Measurements from ENCODE around the gene ILDR1.
A peak's percentile ranks its signal among the peaks of the same experiment; 100 is the strongest.

Gene ILDR1

DNA sequence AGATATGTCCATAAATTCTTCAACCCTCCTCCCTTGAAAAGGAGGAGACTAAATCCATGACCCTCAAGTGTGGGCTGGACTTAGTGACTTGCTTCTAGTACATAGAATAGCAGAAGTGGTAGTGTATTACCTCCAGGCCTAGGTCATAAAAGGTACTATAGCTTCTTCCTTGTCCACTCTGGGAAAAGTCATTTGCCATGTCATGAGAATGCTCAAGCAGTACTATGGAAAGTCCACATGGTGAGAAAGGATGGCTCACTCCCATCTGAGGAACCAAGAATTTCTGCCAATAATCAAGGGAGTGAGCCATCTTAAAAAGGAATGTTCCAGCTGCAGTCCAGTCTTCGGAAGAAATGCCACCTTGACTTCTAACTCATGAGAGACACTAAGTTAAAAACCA, 10.5 kb upstream of the ILDR1 start:
- Mint-ChIP-seq H3K27ac (no peak overlapping the region), H3K4me3 (no peak overlapping the region), H3K9me3 (peaks cover 13 to 17% of the 10 kb centered on the region in 2 donors), H3K36me3 (peaks cover 20 to 38% of the 10 kb centered on the region in 2 donors), H3K27me3 (no peaks in the 10 kb centered on the region), H3K4me1 (peaks cover 14 to 45% of the 10 kb centered on the region in 2 donors)
- DNase-seq: no peak
- ATAC-seq (replicated peaks): peak in 1 of 2 donors; percentile 32

DNA sequence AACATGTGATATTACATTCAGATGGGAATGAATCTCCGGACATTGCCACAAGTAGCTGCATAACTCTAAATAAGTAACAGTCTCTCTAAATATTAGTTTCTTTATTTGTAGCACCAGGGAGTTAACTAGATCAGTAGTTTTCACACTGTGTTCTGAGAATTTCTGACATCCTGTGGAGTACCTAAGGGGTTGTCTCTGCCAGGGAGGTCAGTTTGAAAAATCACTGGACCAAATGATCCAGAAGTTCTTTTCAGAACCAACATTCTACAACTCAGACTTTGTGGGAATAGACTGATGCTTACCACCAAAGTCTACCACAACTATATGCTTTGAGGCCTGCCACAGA, 9.0 kb upstream of the ILDR1 start:
- peaks cover 9 to 12% of the 10 kb centered on the region in 2 donors for H3K9me3 Mint-ChIP-seq
- H3K4me1 Mint-ChIP-seq: peaks cover 15 to 42% of the 10 kb centered on the region in 2 donors
- peaks cover 12 to 27% of the 10 kb centered on the region in 2 donors for H3K36me3 Mint-ChIP-seq
- H3K27ac Mint-ChIP-seq: peak overlapping the region; percentile 26
- H3K27me3 Mint-ChIP-seq: no peaks in the 10 kb centered on the region
- DNase-seq (no peak), ATAC-seq (replicated peaks) (peak; percentile 10 to 30)
- no peak overlapping the region for H3K4me3 Mint-ChIP-seq

DNA sequence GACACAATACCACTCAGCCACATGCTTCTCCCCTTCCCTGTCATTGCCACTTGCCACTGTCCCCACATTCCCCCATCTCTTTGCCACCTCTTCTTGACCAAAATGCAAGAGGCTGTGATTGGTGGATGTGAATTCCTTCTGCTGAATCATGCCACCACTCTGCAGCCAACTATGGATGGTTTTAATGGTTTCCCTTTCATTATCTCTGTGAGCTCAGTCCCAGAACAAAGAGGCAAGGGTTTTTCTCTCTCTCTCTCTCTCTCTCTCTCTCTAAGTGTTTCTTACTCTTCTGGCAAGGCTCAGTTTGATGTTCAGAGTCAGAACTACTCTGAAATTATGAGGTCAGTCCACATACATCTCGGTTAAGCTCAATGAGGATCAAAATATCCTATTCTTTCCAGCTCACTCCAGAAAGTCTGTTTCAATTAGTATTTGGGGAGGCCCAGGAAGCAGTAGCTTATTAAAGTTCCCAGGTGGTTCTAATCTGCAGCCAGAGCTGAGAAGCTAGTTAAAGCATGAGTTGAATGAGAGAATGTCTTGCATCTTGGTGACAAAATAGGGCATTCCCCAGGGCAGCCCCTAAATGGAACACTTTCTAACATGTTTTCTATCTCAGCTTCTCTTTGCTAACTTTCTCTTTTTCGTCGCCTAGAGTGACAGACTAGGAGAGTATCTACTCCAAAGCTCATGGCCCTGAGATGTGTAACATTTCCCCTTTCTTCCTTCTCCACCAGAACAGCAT, 8.5 kb upstream of the ILDR1 start:
- DNase-seq: no peak
- Mint-ChIP-seq H3K9me3 (peaks cover 5 to 7% of the 10 kb centered on the region in 2 donors), H3K4me3 (peak overlapping the region; percentile 6 to 33), H3K27ac (peak overlapping the region; percentile 26), H3K4me1 (peaks cover 10 to 36% of the 10 kb centered on the region in 2 donors), H3K27me3 (no peaks in the 10 kb centered on the region), H3K36me3 (peaks cover 6 to 22% of the 10 kb centered on the region in 2 donors)
- ATAC-seq (replicated peaks): peak; percentile 67 to 79

DNA sequence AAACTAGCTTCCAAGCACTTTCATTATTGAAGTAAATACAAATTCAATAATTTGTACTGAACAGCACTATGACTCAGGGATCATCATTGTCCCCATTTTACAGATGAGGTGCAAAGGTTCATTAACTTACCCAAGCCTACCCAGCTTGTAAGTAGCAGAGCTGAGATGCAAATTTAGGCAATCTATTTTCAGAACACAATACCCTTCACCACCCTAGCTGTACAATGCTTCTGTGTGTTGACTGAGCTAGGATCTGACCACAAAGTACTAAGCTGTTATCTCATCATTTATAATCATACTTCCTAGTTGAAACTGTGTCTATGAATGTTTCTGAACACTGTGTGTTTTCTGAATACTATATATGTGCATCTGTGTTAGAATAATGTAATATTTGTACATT, 3.2 kb upstream of the ILDR1 start:
- peak; percentile 70 to 72 for ATAC-seq (replicated peaks)
- Mint-ChIP-seq H3K4me3 (no peak overlapping the region), H3K27ac (no peak overlapping the region), H3K36me3 (peaks cover 0 to under 1% of the 10 kb centered on the region in 2 donors), H3K9me3 (no peaks in the 10 kb centered on the region), H3K4me1 (peaks cover 21 to 35% of the 10 kb centered on the region in 2 donors), H3K27me3 (no peaks in the 10 kb centered on the region)
- DNase-seq: no peak

DNA sequence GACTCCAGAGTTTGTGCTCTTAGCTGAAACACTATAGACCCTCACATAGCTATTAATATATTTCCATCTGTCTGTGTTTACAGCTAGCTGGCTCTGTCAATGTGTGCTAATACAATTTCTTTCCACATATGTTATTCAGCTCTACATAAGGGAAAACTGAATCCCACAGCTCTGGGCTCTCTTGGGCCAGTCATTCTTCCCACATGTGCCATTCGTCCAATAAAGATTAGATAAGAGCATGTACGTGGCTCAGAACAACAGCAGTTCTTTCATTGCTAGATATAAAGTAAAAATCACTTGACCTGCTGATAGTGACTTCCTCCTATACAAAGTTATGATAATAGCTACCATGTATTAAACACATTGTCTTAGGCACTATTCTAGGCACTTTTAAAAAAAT, 2.8 kb upstream of the ILDR1 start:
- Mint-ChIP-seq H3K4me3 (no peak overlapping the region), H3K27me3 (no peaks in the 10 kb centered on the region), H3K4me1 (peaks cover 21 to 31% of the 10 kb centered on the region in 2 donors), H3K9me3 (no peaks in the 10 kb centered on the region), H3K27ac (no peak overlapping the region), H3K36me3 (no peaks in the 10 kb centered on the region)
- ATAC-seq (replicated peaks) (no peak), DNase-seq (no peak)

DNA sequence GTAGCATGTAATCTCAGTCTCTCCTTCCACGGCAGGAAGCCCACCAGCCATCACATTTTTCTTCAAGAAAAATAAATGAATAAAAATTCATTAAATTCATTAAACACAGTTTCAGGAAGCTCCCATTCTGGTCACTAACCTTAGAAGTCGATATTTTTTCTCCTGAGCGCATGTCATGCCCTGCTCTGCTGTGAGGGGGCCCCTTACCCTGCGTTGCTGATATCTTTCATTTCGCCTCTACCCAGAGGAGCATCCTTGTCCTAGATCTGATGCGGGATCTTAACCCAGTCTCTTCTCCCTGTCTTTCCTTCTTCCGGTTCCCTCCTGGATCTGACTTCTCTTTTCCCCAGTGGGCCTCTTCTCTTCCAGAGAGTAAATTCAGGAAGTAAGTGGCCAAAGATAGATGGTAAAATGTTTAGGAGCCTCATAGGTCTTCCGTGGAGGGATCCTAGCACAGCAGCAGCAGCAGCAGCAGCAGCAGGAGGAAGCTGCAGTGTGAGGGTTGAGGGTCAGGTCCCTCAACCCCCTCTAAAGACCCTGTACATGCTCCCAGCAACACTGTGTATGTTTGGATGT, 1.4 kb upstream of the ILDR1 start:
- DNase-seq (no peak), ATAC-seq (replicated peaks) (no peak)
- H3K4me1 Mint-ChIP-seq: peaks cover 22 to 31% of the 10 kb centered on the region in 2 donors
- peak overlapping the region; percentile 72 for H3K27ac Mint-ChIP-seq
- H3K36me3 Mint-ChIP-seq: no peaks in the 10 kb centered on the region
- no peaks in the 10 kb centered on the region for H3K27me3 Mint-ChIP-seq
- H3K9me3 Mint-ChIP-seq: no peaks in the 10 kb centered on the region
- H3K4me3 Mint-ChIP-seq: peak overlapping the region in 1 of 2 donors; percentile 14

DNA sequence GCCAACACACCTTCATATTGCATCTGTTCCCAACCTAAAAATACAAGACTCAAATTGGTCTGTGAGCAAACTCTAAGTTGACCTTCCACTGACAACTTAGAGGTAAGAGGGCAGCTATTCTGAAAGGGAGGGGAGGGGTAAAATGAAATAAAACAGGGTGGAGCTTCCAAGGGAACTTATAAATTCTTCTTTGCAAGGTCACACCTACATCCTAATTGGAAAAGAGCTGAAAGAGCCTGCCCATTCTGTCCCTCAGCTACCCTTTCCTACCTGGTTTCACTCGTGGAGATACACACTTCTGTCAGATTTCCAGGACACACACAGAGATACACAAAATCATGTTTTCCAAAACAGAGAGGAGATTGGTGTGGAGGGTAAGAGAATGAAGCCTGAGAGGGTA, 1.0 kb downstream of the ILDR1 start:
- ATAC-seq (replicated peaks) (no peak), DNase-seq (no peak)
- Mint-ChIP-seq H3K27me3 (no peaks in the 10 kb centered on the region), H3K4me1 (peaks cover 22 to 33% of the 10 kb centered on the region in 2 donors), H3K27ac (no peak overlapping the region), H3K9me3 (peaks cover under 1 to 1% of the 10 kb centered on the region in 2 donors), H3K36me3 (peaks cover under 1 to 5% of the 10 kb centered on the region in 2 donors), H3K4me3 (peak overlapping the region in 1 of 2 donors; percentile 39)

DNA sequence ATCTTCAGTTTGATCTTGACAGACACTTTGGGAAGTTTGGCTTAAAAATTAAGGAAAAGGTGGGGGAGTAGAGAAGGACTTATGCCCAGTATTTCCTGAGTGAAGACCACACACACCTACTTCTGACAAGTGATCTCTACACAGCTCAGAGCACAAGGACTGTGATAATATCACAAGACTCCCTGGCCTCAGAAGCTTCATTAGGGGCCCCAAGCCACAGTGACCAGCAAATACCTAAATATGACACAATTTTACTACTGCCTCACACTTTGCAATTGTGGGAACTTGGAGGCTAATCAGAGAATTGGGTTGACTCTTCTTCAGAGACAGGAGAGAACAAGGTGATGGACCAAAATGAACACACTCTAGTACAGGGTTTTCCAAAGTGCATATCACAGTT, 2.6 kb downstream of the ILDR1 start:
- DNase-seq: no peak
- peaks cover 6% of the 10 kb centered on the region in 2 donors for H3K9me3 Mint-ChIP-seq
- peaks cover 28 to 36% of the 10 kb centered on the region in 2 donors for H3K4me1 Mint-ChIP-seq
- peaks cover 4 to 10% of the 10 kb centered on the region in 2 donors for H3K36me3 Mint-ChIP-seq
- no peak overlapping the region for H3K4me3 Mint-ChIP-seq
- H3K27me3 Mint-ChIP-seq: no peaks in the 10 kb centered on the region
- ATAC-seq (replicated peaks): no peak
- H3K27ac Mint-ChIP-seq: no peak overlapping the region

DNA sequence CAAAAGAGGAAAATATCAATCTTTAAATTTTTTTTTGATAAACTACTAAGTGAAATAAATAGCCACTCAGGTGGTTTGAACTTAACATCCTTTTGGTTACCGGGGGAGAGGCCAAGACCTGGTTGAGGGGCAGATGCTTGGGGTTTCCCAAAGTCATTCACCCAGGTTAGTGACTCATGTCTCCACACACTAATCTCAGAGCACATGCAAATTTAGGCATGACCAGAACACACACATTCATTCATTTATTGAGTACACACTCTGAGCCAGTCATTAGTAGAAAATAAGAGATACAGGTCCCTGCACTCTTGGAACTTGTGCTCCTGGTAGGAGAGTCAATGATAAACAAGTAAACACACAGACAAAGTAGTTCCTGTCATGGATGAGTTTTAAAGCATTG, 7.3 kb downstream of the ILDR1 start:
- Mint-ChIP-seq H3K4me3 (no peak overlapping the region), H3K9me3 (peaks cover 6% of the 10 kb centered on the region in 2 donors), H3K36me3 (peaks cover 4 to 10% of the 10 kb centered on the region in 2 donors), H3K27me3 (no peaks in the 10 kb centered on the region), H3K27ac (no peak overlapping the region), H3K4me1 (peaks cover 39 to 46% of the 10 kb centered on the region in 2 donors)
- DNase-seq (peak; percentile 67), ATAC-seq (replicated peaks) (peak; percentile 99 to 100)

DNA sequence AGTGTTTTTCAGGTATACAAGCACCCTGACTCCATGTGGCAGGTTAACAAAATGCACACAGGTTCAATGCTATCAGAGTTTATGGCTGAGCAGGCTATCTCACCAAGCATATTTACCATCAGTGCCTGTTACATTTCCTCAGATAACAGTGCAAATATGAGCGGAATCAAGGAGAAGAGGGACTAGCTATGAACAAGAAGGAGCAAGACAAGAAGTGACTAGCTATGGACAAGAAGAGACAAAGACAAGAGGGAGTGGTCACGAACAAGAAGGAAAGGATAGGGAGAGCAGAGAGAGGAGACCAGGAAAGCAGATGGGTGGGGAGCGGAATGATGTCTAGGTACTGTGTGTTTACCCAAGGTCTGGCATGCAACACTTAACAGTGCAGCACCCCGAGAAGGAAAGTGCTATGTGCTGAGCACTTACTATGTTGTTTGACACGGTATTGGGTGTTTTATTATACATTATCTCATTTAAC, 8.6 kb downstream of the ILDR1 start:
- H3K36me3 Mint-ChIP-seq: peaks cover 4 to 10% of the 10 kb centered on the region in 2 donors
- H3K27me3 Mint-ChIP-seq: no peaks in the 10 kb centered on the region
- H3K27ac Mint-ChIP-seq: no peak overlapping the region
- H3K9me3 Mint-ChIP-seq: peaks cover 6% of the 10 kb centered on the region in 2 donors
- no peak for DNase-seq
- H3K4me3 Mint-ChIP-seq: no peak overlapping the region
- peaks cover 40 to 48% of the 10 kb centered on the region in 2 donors for H3K4me1 Mint-ChIP-seq
- no peak for ATAC-seq (replicated peaks)

DNA sequence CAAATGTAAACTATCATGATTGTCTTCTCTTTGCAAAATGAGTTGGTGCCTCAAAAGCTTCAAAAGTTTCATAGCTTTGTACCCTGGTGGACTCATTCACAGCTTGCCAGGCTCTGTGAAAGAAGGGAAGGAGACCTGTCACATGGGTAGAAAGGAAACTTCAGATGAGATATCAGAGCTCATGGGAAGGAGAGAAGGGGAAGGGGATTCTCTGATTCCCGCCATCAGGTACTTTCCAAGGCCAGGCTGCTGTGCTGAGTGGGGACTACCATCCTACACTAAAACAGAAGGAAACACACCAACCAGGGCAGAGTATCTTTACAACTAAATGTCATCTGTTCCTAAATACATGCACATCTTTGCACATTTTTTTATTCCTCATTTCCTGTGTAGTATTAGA, 9.2 kb downstream of the ILDR1 start:
- H3K27ac Mint-ChIP-seq: peak overlapping the region; percentile 59
- peaks cover 4 to 10% of the 10 kb centered on the region in 2 donors for H3K36me3 Mint-ChIP-seq
- ATAC-seq (replicated peaks) (peak in 1 of 2 donors; percentile 13), DNase-seq (no peak)
- peak overlapping the region in 1 of 2 donors; percentile 11 for H3K4me3 Mint-ChIP-seq
- H3K27me3 Mint-ChIP-seq: no peaks in the 10 kb centered on the region
- peaks cover 6% of the 10 kb centered on the region in 2 donors for H3K9me3 Mint-ChIP-seq
- H3K4me1 Mint-ChIP-seq: peaks cover 40 to 48% of the 10 kb centered on the region in 2 donors

DNA sequence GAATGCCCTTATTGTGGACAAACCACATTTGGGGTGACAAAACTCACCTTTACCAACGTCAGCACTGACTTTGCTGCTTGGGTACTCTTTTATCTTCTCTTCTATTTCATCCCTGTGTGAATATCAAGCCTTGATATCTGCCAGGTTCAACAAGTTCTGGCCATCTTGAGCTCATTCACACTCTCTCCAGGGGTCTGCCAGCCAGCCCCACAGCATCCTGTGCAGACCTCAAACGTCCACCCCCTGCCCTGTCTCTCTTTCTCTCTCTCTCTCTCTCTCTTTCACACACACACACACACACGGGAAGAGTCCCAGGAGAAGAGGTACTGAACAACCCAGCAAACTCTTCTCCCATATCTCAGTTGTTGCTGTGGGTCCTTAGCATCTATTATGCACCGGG, 10.7 kb downstream of the ILDR1 start:
- no peak for ATAC-seq (replicated peaks)
- no peaks in the 10 kb centered on the region for H3K27me3 Mint-ChIP-seq
- H3K4me1 Mint-ChIP-seq: peaks cover 49% of the 10 kb centered on the region in 2 donors
- H3K27ac Mint-ChIP-seq: no peak overlapping the region
- DNase-seq: no peak
- H3K36me3 Mint-ChIP-seq: peaks cover 4 to 8% of the 10 kb centered on the region in 2 donors
- H3K9me3 Mint-ChIP-seq: peaks cover 6% of the 10 kb centered on the region in 2 donors
- H3K4me3 Mint-ChIP-seq: no peak overlapping the region

DNA sequence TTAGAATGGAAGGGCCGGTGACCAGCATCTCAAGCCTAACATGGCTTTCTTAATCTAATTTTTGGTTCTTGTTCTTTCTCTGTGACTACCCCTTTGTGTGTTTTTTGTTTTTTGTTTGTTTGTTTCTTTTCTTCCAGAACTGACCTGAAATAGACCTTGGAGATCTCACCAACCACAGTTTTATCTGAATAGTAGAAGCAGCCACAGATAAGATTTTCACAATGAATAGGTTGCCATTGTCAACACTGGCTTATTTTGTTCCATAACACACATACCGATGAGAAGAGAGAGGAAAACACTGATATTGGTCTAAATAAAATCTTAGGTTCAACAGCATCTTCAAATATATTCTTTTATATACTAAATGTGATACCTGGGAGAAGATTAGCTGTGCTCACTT, 11.5 kb downstream of the ILDR1 start:
- DNase-seq: no peak
- H3K4me3 Mint-ChIP-seq: no peak overlapping the region
- ATAC-seq (replicated peaks): no peak
- H3K4me1 Mint-ChIP-seq: peaks cover 45 to 50% of the 10 kb centered on the region in 2 donors
- H3K27me3 Mint-ChIP-seq: no peaks in the 10 kb centered on the region
- peaks cover 0 to 1% of the 10 kb centered on the region in 2 donors for H3K9me3 Mint-ChIP-seq
- H3K36me3 Mint-ChIP-seq: no peaks in the 10 kb centered on the region
- no peak overlapping the region for H3K27ac Mint-ChIP-seq

DNA sequence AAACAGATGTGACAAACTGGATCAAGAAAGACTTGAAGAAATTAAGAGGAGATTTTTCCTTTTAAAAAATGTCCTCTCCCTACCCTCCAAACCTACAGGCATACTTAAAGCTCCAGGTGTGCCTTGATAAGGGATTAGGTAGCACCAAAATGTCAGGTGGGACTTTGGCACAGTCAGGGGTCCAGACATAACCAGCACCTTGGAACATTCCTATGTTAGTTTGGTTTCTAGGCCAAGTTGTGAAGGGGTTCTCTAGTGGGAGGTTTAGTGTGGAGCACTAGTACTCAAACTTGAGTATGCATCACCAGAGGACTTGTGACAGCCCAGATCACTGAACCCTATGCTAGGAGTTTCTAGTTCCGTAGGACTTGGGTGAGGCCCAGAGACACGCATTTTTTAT, 13.9 kb downstream of the ILDR1 start:
- H3K4me1 Mint-ChIP-seq: peaks cover 56 to 59% of the 10 kb centered on the region in 2 donors
- no peak for ATAC-seq (replicated peaks)

DNA sequence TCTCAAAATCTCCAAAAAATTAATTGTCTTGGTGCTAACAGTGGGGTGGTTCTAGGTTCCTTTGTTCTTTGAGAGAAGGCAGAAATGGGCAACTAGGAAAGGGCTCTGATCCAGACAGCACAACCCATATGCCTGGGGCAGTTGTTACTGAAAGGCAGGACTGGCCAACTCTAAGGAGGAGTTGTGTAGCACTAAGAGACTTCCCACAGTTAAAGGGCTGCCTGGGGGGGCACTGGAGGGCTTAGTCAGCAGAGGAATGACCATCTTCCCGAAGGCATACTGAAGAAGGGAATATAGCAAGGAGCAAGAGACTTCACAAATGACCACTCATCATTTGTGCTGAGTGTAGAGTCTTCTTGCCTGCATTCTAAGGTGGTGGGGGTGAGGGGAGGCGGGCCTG, 15.8 kb downstream of the ILDR1 start:
- H3K4me3 Mint-ChIP-seq: no peak overlapping the region

More for the DNA sequence above, 13.9 kb downstream of the ILDR1 start:
- Mint-ChIP-seq H3K36me3 (no peaks in the 10 kb centered on the region), H3K27ac (no peak overlapping the region), H3K27me3 (no peaks in the 10 kb centered on the region), H3K9me3 (no peaks in the 10 kb centered on the region), H3K4me3 (no peak overlapping the region)
- no peak for DNase-seq

More for the DNA sequence above, 15.8 kb downstream of the ILDR1 start:
- DNase-seq (no peak), ATAC-seq (replicated peaks) (no peak)
- H3K4me1 Mint-ChIP-seq: peaks cover 51 to 55% of the 10 kb centered on the region in 2 donors
- no peaks in the 10 kb centered on the region for H3K9me3 Mint-ChIP-seq
- H3K36me3 Mint-ChIP-seq: peaks cover 0 to 4% of the 10 kb centered on the region in 2 donors
- H3K27ac Mint-ChIP-seq: peak overlapping the region; percentile 10
- no peaks in the 10 kb centered on the region for H3K27me3 Mint-ChIP-seq

Measured in stimulated activated naive B cell treated with anti-CD40 and anti-IgM and Interleukin-4, amounts not matched to agents 10 μg/mL and 1 μg/mL and 100 μg/mL, for 72 hours (primary cell).